Stimulated activated memory B cell treated with anti-CD40 and anti-IgM and Interleukin-4, amounts not matched to agents 10 μg/mL and 1 μg/mL and 100 μg/mL, for 72 hours (primary cell): ENCODE measurements around the gene DTNA.
"Not testable (repeated sequence)": the region's sequence is repeated elsewhere in the genome, so short reads cannot be mapped to it uniquely, and the experiment has no call there.

ENCODE experiments used
- ATAC-seq: fragments of 150-1000 bp; cut with Tn5 transposase; 2 replicates; pipeline ENCODE4 v1.10.0; 2021
- H3K27ac Mint-ChIP-seq: one replicate; pipeline ENCODE4 v1.8.0; 2022; ENCODE audit warnings: mild to moderate bottlenecking, mixed read lengths
- H3K27me3 Mint-ChIP-seq: one replicate; pipeline ENCODE4 v1.8.0; 2022; ENCODE audit warnings: mixed read lengths
- H3K36me3 Mint-ChIP-seq: one replicate; pipeline ENCODE4 v1.8.0; 2022; ENCODE audit warnings: mixed read lengths
- H3K4me1 Mint-ChIP-seq: one replicate; pipeline ENCODE4 v1.8.0; 2022; ENCODE audit warnings: mixed read lengths
- H3K4me3 Mint-ChIP-seq: one replicate; pipeline ENCODE4 v1.8.0; 2022; ENCODE audit warnings: mild to moderate bottlenecking, moderate library complexity, mixed read lengths
- H3K9me3 Mint-ChIP-seq: one replicate; pipeline ENCODE4 v1.8.0; 2022; ENCODE audit warnings: mixed read lengths

Gene DTNA

GRCh38 chr18:34709104-34709503 lies 994 bp upstream of the DTNA start:
- ATAC-seq = no peak
- no peaks in the 10 kb centered on the region for H3K9me3 Mint-ChIP-seq
- no peaks in the 10 kb centered on the region for H3K4me1 Mint-ChIP-seq
- no peak overlapping the region for H3K27ac Mint-ChIP-seq
- H3K27me3 Mint-ChIP-seq = no peaks in the 10 kb centered on the region
- H3K4me3 Mint-ChIP-seq = no peak overlapping the region
- no peaks in the 10 kb centered on the region for H3K36me3 Mint-ChIP-seq

- Mint-ChIP-seq H3K9me3 (no peaks in the 10 kb centered on the region), H3K36me3 (no peaks in the 10 kb centered on the region), H3K27me3 (no peaks in the 10 kb centered on the region), H3K27ac (no peak overlapping the region), H3K4me3 (no peak overlapping the region), H3K4me1 (no peaks in the 10 kb centered on the region)
- ATAC-seq = no peak
These were observed 388 bp downstream of the DTNA start for GRCh38 chr18:34710458-34710914.

- Mint-ChIP-seq H3K4me3 (no peak overlapping the region), H3K36me3 (no peaks in the 10 kb centered on the region), H3K27ac (no peak overlapping the region), H3K4me1 (no peaks in the 10 kb centered on the region), H3K27me3 (no peaks in the 10 kb centered on the region), H3K9me3 (no peaks in the 10 kb centered on the region)
- no peak for ATAC-seq
These were observed 836 bp downstream of the DTNA start for GRCh38 chr18:34710934-34711333.

- ATAC-seq, H3K36me3 Mint-ChIP-seq, H3K4me3 Mint-ChIP-seq, H3K4me1 Mint-ChIP-seq, H3K27me3 Mint-ChIP-seq, H3K9me3 Mint-ChIP-seq, H3K27ac Mint-ChIP-seq: not testable (repeated sequence)
These were observed 6.0 kb downstream of the DTNA start for GRCh38 chr18:34716111-34716510.

- H3K9me3 Mint-ChIP-seq = peaks cover 6% of the 10 kb centered on the region
- no peaks in the 10 kb centered on the region for H3K27me3 Mint-ChIP-seq
- H3K4me3 Mint-ChIP-seq = no peak overlapping the region
- no peak for ATAC-seq
- H3K36me3 Mint-ChIP-seq = no peaks in the 10 kb centered on the region
- H3K27ac Mint-ChIP-seq = no peak overlapping the region
- H3K4me1 Mint-ChIP-seq = no peaks in the 10 kb centered on the region
These were observed 8.5 kb downstream of the DTNA start for GRCh38 chr18:34718610-34719009.

- Mint-ChIP-seq H3K4me3 (no peak overlapping the region), H3K27ac (no peak overlapping the region), H3K4me1 (no peaks in the 10 kb centered on the region), H3K9me3 (peaks cover 6% of the 10 kb centered on the region), H3K36me3 (no peaks in the 10 kb centered on the region), H3K27me3 (no peaks in the 10 kb centered on the region)
- ATAC-seq = no peak
These were observed 10.1 kb downstream of the DTNA start for GRCh38 chr18:34720220-34720619.

- H3K27me3 Mint-ChIP-seq = no peaks in the 10 kb centered on the region
- H3K4me3 Mint-ChIP-seq = no peak overlapping the region
- no peaks in the 10 kb centered on the region for H3K4me1 Mint-ChIP-seq
- no peaks in the 10 kb centered on the region for H3K36me3 Mint-ChIP-seq
- peaks cover 6% of the 10 kb centered on the region for H3K9me3 Mint-ChIP-seq
- H3K27ac Mint-ChIP-seq = no peak overlapping the region
- ATAC-seq = no peak
These were observed 13.0 kb downstream of the DTNA start for GRCh38 chr18:34723143-34723542.

GRCh38 chr18:34725737-34726136 lies 15.6 kb downstream of the DTNA start:
- not testable (repeated sequence) for H3K4me3 Mint-ChIP-seq, H3K27ac Mint-ChIP-seq, H3K27me3 Mint-ChIP-seq, H3K9me3 Mint-ChIP-seq, H3K4me1 Mint-ChIP-seq, H3K36me3 Mint-ChIP-seq, ATAC-seq

- no peaks in the 10 kb centered on the region for H3K36me3 Mint-ChIP-seq
- H3K27ac Mint-ChIP-seq = no peak overlapping the region
- peaks cover 3% of the 10 kb centered on the region for H3K9me3 Mint-ChIP-seq
- H3K4me1 Mint-ChIP-seq = no peaks in the 10 kb centered on the region
- H3K27me3 Mint-ChIP-seq = no peaks in the 10 kb centered on the region
- ATAC-seq = no peak
- H3K4me3 Mint-ChIP-seq = no peak overlapping the region
These were observed 16.3 kb downstream of the DTNA start for GRCh38 chr18:34726286-34727004.

- peaks cover 3% of the 10 kb centered on the region for H3K9me3 Mint-ChIP-seq
- H3K27me3 Mint-ChIP-seq = no peaks in the 10 kb centered on the region
- H3K27ac Mint-ChIP-seq = no peak overlapping the region
- no peaks in the 10 kb centered on the region for H3K4me1 Mint-ChIP-seq
- no peak overlapping the region for H3K4me3 Mint-ChIP-seq
- H3K36me3 Mint-ChIP-seq = no peaks in the 10 kb centered on the region
- ATAC-seq = no peak
These were observed 19.2 kb downstream of the DTNA start for GRCh38 chr18:34729264-34729663.

- H3K4me1 Mint-ChIP-seq = no peaks in the 10 kb centered on the region
- H3K9me3 Mint-ChIP-seq = peaks cover 3% of the 10 kb centered on the region
- H3K4me3 Mint-ChIP-seq = no peak overlapping the region
- no peak for ATAC-seq
- H3K36me3 Mint-ChIP-seq = no peaks in the 10 kb centered on the region
- H3K27ac Mint-ChIP-seq = no peak overlapping the region
- no peaks in the 10 kb centered on the region for H3K27me3 Mint-ChIP-seq
These were observed 19.8 kb downstream of the DTNA start for GRCh38 chr18:34729740-34730355.

GRCh38 chr18:34730774-34731173 lies 20.7 kb downstream of the DTNA start:
- no peaks in the 10 kb centered on the region for H3K4me1 Mint-ChIP-seq
- no peaks in the 10 kb centered on the region for H3K36me3 Mint-ChIP-seq
- H3K9me3 Mint-ChIP-seq = peaks cover 1% of the 10 kb centered on the region
- H3K27ac Mint-ChIP-seq = no peak overlapping the region
- ATAC-seq = no peak
- H3K27me3 Mint-ChIP-seq = no peaks in the 10 kb centered on the region
- no peak overlapping the region for H3K4me3 Mint-ChIP-seq

GRCh38 chr18:34734056-34734455 lies 24.0 kb downstream of the DTNA start:
- no peak for ATAC-seq
- H3K9me3 Mint-ChIP-seq = no peaks in the 10 kb centered on the region
- no peaks in the 10 kb centered on the region for H3K4me1 Mint-ChIP-seq
- H3K4me3 Mint-ChIP-seq = no peak overlapping the region
- H3K36me3 Mint-ChIP-seq = no peaks in the 10 kb centered on the region
- no peak overlapping the region for H3K27ac Mint-ChIP-seq
- no peaks in the 10 kb centered on the region for H3K27me3 Mint-ChIP-seq

GRCh38 chr18:34734526-34734925 lies 24.4 kb downstream of the DTNA start:
- H3K27me3 Mint-ChIP-seq, H3K36me3 Mint-ChIP-seq, H3K27ac Mint-ChIP-seq, ATAC-seq, H3K4me1 Mint-ChIP-seq, H3K4me3 Mint-ChIP-seq, H3K9me3 Mint-ChIP-seq: not testable (repeated sequence)

- no peak for ATAC-seq
- no peak overlapping the region for H3K4me3 Mint-ChIP-seq
- no peaks in the 10 kb centered on the region for H3K4me1 Mint-ChIP-seq
- no peaks in the 10 kb centered on the region for H3K36me3 Mint-ChIP-seq
- H3K27ac Mint-ChIP-seq = no peak overlapping the region
- H3K27me3 Mint-ChIP-seq = no peaks in the 10 kb centered on the region
- no peaks in the 10 kb centered on the region for H3K9me3 Mint-ChIP-seq
These were observed 28.2 kb downstream of the DTNA start for GRCh38 chr18:34738175-34738894.

GRCh38 chr18:34740101-34740500 lies 30.0 kb downstream of the DTNA start:
- Mint-ChIP-seq H3K36me3 (no peaks in the 10 kb centered on the region), H3K27ac (no peak overlapping the region), H3K27me3 (no peaks in the 10 kb centered on the region), H3K4me3 (no peak overlapping the region), H3K4me1 (no peaks in the 10 kb centered on the region), H3K9me3 (no peaks in the 10 kb centered on the region)
- no peak for ATAC-seq
